ENCODE measurements around the gene HPX. TPM values are rescaled to one million over a fixed set of nuclear protein-coding genes. Genes with fewer than 3 reads are reported as not detected.

Gene HPX
- total RNA-seq, 2 experiments from 2014 or later = not detected

DNA sequence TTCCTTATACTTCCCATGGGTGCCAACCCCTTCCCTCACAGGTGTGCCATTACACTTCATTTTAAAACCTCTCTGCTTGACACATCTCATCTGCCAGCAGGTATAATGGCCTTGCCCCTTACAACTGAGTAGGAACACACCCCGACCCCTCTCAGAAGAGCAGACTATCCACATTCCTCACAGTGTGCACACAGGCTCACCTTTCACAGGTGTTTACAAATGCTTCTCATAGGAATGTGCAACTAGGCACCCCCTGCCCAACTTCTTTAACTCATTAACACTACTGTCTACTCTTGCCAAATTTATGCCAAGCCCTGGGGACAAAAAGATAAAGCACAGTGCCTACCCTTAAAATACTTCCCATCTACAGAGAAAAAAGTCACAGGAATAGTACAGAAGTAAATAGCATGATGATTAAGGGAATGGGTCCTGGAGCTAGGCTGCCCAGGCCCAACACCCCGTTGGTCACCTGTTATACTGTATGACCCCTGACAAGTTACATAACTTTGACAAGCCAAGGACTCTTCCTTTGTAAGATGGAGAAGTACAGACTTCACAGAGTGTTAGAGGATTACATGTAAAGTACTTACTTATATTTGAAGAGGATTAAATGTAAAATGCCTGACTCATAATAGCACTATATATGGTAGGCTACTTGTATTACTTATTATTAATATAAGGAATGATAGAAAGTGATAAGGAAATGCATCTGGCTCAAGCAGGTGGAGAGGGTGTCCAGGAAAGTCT lies 17.7 kb upstream of the HPX start:
- Mint-ChIP-seq H3K27me3 (no peaks in the 10 kb centered on the region), H3K4me1 (ENCODE audit: low read depth) (no peaks in the 10 kb centered on the region), H3K9me3 (no peaks in the 10 kb centered on the region), H3K4me3 (no peak overlapping the region), H3K36me3 (ENCODE audit: low read depth) (no peaks in the 10 kb centered on the region), H3K27ac (no peak overlapping the region)
- no peak for DNase-seq
- CTCF ChIA-PET = interaction anchor here (1.0 to 2.1 kb wide), 4 partner anchors 15 to 95 kb away, joined by 3 to 9 read pairs (median 6); no protein-coding TSS in a partner anchor
- TF ChIP-seq, protein P1, sequence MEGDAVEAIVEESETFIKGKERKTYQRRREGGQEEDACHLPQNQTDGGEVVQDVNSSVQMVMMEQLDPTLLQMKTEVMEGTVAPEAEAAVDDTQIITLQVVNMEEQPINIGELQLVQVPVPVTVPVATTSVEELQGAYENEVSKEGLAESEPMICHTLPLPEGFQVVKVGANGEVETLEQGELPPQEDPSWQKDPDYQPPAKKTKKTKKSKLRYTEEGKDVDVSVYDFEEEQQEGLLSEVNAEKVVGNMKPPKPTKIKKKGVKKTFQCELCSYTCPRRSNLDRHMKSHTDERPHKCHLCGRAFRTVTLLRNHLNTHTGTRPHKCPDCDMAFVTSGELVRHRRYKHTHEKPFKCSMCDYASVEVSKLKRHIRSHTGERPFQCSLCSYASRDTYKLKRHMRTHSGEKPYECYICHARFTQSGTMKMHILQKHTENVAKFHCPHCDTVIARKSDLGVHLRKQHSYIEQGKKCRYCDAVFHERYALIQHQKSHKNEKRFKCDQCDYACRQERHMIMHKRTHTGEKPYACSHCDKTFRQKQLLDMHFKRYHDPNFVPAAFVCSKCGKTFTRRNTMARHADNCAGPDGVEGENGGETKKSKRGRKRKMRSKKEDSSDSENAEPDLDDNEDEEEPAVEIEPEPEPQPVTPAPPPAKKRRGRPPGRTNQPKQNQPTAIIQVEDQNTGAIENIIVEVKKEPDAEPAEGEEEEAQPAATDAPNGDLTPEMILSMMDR (IDR thresholded peaks at IDR 0.05) = no peak
- POLR2A ChIA-PET = interaction anchor here (0.7 to 0.9 kb wide), 2 partner anchors 15 to 23 kb away, joined by 3 read pairs; partner anchors contain the start of genes ARFIP2 and TIMM10B
- ATAC-seq = no peak
- intact Hi-C loops (cut with micrococcal nuclease) = no loop called here

DNA sequence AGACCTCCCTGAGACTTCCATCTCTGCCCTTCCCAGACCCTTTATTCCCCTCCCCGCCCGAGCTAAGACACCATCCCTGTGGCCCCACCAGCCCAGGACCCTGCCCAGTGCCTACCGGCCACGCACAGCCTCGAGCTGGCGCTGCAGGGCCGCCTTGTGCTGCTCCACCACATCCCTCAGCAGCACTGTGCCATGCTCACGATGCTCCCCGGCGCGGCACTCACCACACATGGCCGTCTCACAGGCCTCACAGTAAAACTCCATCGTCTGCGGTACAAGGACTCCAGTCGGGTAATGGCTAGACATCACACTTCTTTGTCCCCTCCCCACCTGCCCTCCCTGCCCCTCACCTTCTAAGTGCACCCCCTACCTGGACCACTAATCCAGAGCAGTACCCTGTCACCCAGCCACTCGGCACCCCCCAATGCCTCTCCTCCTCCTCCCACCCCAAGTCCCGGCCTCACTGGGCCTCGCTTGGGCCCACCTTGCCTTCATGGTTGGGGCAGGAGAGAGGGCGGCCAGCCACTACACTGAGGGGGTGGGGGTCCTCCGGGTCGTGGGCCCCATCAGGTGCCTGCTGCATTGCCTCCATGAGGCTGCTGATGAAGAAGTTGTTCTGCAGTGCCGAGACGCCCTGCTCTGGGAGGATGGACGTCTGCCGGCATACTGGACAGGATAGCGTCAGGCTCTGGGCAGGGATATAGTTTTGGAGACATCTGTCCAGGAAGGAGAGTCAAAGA lies 17.0 kb upstream of the HPX start:
- intact Hi-C loops (cut with micrococcal nuclease) = no loop called here
- CTCF ChIA-PET = interaction anchor here (1.0 kb wide), 1 partner anchor 94 kb away, joined by 3 read pairs; no protein-coding TSS in a partner anchor
- Mint-ChIP-seq H3K27ac (no peak overlapping the region), H3K9me3 (no peaks in the 10 kb centered on the region), H3K4me1 (ENCODE audit: low read depth) (no peaks in the 10 kb centered on the region), H3K27me3 (no peaks in the 10 kb centered on the region), H3K4me3 (no peak overlapping the region), H3K36me3 (ENCODE audit: low read depth) (no peaks in the 10 kb centered on the region)
- no peak for ATAC-seq
- TF ChIP-seq, protein P1 (IDR thresholded peaks at IDR 0.05) = no peak
- POLR2A ChIA-PET = no interaction called here
- DNase-seq = no peak

DNA sequence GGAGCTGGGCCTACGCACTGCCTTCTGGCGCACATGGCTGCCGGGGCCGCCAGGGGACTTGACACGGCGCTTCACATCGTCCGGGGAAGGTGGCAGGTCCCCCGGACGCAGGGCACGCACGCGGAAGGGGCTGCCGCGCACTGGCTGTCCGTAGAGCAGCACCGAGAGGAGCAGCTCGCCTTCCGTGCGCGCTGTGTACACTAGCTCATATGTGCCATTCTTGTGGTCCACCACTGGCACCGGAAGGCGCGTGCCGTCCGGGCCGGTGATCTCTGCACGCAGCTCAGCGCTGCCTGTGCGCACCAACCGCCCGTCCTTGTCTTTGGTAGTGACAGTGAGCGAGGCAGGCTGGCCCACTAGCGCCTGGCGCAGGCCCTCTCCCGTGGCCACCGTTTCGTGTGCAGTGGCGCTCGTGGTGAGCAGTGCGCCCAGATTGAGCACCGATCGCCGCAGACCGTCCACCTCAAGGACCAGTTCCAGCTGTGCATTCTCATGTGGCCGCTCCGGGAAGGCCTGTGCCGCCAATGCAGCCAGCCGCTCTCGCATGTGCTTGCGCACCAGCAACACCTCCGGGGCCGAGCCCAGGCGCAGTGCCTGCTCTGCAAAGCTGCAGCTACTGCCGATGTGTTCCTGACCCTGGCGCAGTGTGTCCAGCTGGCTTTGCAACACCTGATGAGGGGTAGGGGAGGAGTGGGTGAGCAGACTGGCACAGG lies 15.7 kb upstream of the HPX start:
- no peak overlapping the region for H3K27ac Mint-ChIP-seq
- POLR2A ChIA-PET = interaction anchor here (0.6 kb wide), 1 partner anchor 18 kb away, joined by 3 read pairs; no protein-coding TSS in a partner anchor
- H3K36me3 Mint-ChIP-seq (ENCODE audit: low read depth) = no peaks in the 10 kb centered on the region
- ATAC-seq (no peak), DNase-seq (no peak)
- TF ChIP-seq, protein P1 (IDR thresholded peaks at IDR 0.05) = no peak
- H3K9me3 Mint-ChIP-seq = no peaks in the 10 kb centered on the region
- no peak overlapping the region for H3K4me3 Mint-ChIP-seq
- CTCF ChIA-PET = interaction anchor here (5.0 to 5.1 kb wide), 2 partner anchors 13 to 78 kb away, joined by 36 to 42 read pairs; no protein-coding TSS in a partner anchor
- no peaks in the 10 kb centered on the region for H3K27me3 Mint-ChIP-seq
- no peaks in the 10 kb centered on the region for H3K4me1 Mint-ChIP-seq (ENCODE audit: low read depth)
- intact Hi-C loops (cut with micrococcal nuclease) = no loop called here

DNA sequence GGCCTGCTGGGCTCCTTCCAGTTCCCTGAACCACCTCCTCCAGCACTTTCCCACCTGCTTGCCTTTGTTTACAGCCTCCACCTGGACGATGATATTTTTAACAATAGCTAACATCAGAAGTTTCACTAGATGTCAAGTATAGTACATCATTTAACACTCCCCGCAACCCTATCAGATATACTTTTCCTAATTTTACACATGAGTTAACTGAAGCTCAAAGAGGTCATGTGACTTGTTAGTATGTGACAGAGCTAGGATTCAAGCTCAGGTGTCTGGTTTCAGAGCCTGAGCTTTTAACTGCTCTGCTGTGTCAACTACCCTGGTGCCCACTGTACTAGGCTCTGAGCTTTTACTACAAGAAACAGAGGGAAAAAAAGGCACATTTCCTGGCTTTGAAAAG lies 14.3 kb upstream of the HPX start:
- CTCF ChIA-PET = interaction anchor here (0.9 to 5.1 kb wide), 4 partner anchors 11 to 101 kb away, joined by 3 to 42 read pairs (median 20); no protein-coding TSS in a partner anchor
- Mint-ChIP-seq H3K36me3 (ENCODE audit: low read depth) (no peaks in the 10 kb centered on the region), H3K9me3 (no peaks in the 10 kb centered on the region), H3K4me3 (no peak overlapping the region), H3K27ac (no peak overlapping the region), H3K4me1 (ENCODE audit: low read depth) (no peaks in the 10 kb centered on the region), H3K27me3 (no peaks in the 10 kb centered on the region)
- intact Hi-C loops (cut with micrococcal nuclease) = no loop called here
- POLR2A ChIA-PET = interaction anchor here (0.7 kb wide), 1 partner anchor 76 kb away, joined by 3 read pairs; no protein-coding TSS in a partner anchor
- ATAC-seq (no peak), DNase-seq (no peak)
- TF ChIP-seq, protein P1 (IDR thresholded peaks at IDR 0.05) = no peak

Data from activated CD8-positive, alpha-beta T cell treated with anti-CD3 and anti-CD28 coated beads for 36 hours (primary cell).